ENCODE measurements around the gene ACE2.
"Not testable (repeated sequence)": the region's sequence is repeated elsewhere in the genome, so short reads cannot be mapped to it uniquely, and the experiment has no call there.

Gene ACE2

GRCh38 chrX:15600745-15601144 is at the start of gene ACE2:
TSS of gene ACE2 (minus strand) at chrX:15600960. CDS start at chrX:15600911, 49 bp downstream.
- no peak for DNase-seq

- not testable (repeated sequence) for DNase-seq
These were observed 46.8 kb upstream of the ACE2 start for GRCh38 chrX:15647510-15647909.

GRCh38 chrX:15646543-15646942 is 45.8 kb upstream of the ACE2 start:
- no peak for DNase-seq

- DNase-seq: no peak
These were observed 45.3 kb upstream of the ACE2 start for GRCh38 chrX:15646031-15646430.

GRCh38 chrX:15645266-15645665 is 44.5 kb upstream of the ACE2 start:
- no peak for DNase-seq

- no peak for DNase-seq
These were observed 43.8 kb upstream of the ACE2 start for GRCh38 chrX:15644560-15644872.

- DNase-seq: no peak
These were observed 43.2 kb upstream of the ACE2 start for GRCh38 chrX:15643786-15644559.

- DNase-seq: no peak
These were observed 30.9 kb upstream of the ACE2 start for GRCh38 chrX:15631637-15632036.

- DNase-seq: no peak
These were observed 22.3 kb upstream of the ACE2 start for GRCh38 chrX:15623054-15623453.

GRCh38 chrX:15619053-15619755 is 18.4 kb upstream of the ACE2 start:
- no peak for DNase-seq

- no peak for DNase-seq
These were observed 16.4 kb upstream of the ACE2 start for GRCh38 chrX:15617111-15617510.

- DNase-seq: no peak
These were observed 15.8 kb upstream of the ACE2 start for GRCh38 chrX:15616531-15616930.

- no peak for DNase-seq
These were observed 6.3 kb upstream of the ACE2 start for GRCh38 chrX:15607067-15607466.

GRCh38 chrX:15606136-15606535 is 5.4 kb upstream of the ACE2 start:
- DNase-seq: no peak

- DNase-seq: no peak
These were observed 4.5 kb upstream of the ACE2 start for GRCh38 chrX:15605226-15605625.

- no peak for DNase-seq
These were observed 2.0 kb upstream of the ACE2 start for GRCh38 chrX:15602761-15603160.

- no peak for DNase-seq
These were observed 1.2 kb upstream of the ACE2 start for GRCh38 chrX:15601932-15602331.

- no peak for DNase-seq
These were observed 711 bp downstream of the ACE2 start for GRCh38 chrX:15600049-15600448.

GRCh38 chrX:15599461-15599860 is 1.3 kb downstream of the ACE2 start:
- DNase-seq: no peak

- DNase-seq: no peak
These were observed 2.7 kb downstream of the ACE2 start for GRCh38 chrX:15598026-15598425.

- DNase-seq: no peak
These were observed 6.4 kb downstream of the ACE2 start for GRCh38 chrX:15594371-15594770.

- no peak for DNase-seq
These were observed 20.7 kb downstream of the ACE2 start for GRCh38 chrX:15579778-15580747.

GRCh38 chrX:15576019-15576418 is 24.7 kb downstream of the ACE2 start:
- DNase-seq: no peak

GRCh38 chrX:15574017-15574416 is 26.7 kb downstream of the ACE2 start:
- no peak for DNase-seq

All from CD4-positive, alpha-beta T cell treated with Interleukin-4 for 4 hours (primary cell).